HepG2 (cell line): ENCODE measurements around the gene IRGQ. TPM values are rescaled to one million over a fixed set of nuclear protein-coding genes. Genes with fewer than 3 reads are reported as not detected.

Source experiments
- ATAC-seq: fragments of 200-7000 bp; cut with Tn5 transposase; 3 replicates; pipeline ENCODE4 v1.9.1; 2020; ENCODE audit warnings: mild to moderate bottlenecking, moderate library complexity
- BruUV-seq: library from RNA; stranded (reverse); fragments of 400-500 nt; replicated peaks from 2 replicates; lab custom pipeline; 2021; lab: Mats Ljungman, UMichigan
- CTCF ChIA-PET: fragments of 300-600 bp; formaldehyde crosslinking; extraction: SDS; loops from one replicate; lab custom pipeline; 2021; ENCODE audit warnings: low total read pairs, inconsistent platforms, low intra/inter-chr PET ratio; lab: Yijun Ruan, JAX
- POLR2A ChIA-PET: fragments of 350-600 bp; sonication (Branson Sonifier 250); formaldehyde crosslinking; loops from one replicate; lab custom pipeline; 2020; ENCODE audit warnings: antibody characterized with exemption, inconsistent platforms; lab: Yijun Ruan, JAX
- DNase-seq: peaks from one replicate; pipeline ENCODE4 v3.0.0-alpha.2; 2015; ENCODE audit warnings: low spot score
- FAIRE-seq: peaks from 3 replicates; lab custom pipeline; 2011; peaks lifted over from hg19 to GRCh38; lab: Jason Lieb, UNC
- H2AFZ ChIP-seq: one replicate; pipeline ENCODE4 v1.6.1; 2011; ENCODE audit warnings: low read length, inconsistent platforms
- H3K27ac ChIP-seq: fragments of 300-600 bp; 3 replicates; pipeline ENCODE4 v1.8.0; 2011; ENCODE audit warnings: mixed run types, mild to moderate bottlenecking, mixed read lengths, low read length, inconsistent platforms; ENCODE audit not compliant: insufficient read depth; ENCODE audit errors: extremely low read length
- H3K27me3 ChIP-seq, 2 experiments: fragments of 200-600 bp in 1 of 2; 2 replicates in 1 of 2; 3 replicates in 1 of 2; pipeline versions ENCODE4 v1.6.0 to v1.8.0; 2011; ENCODE audit warnings: low read length in 2 of 2, mild to moderate bottlenecking in 2 of 2, moderate library complexity in 2 of 2, inconsistent platforms in 1 of 2; ENCODE audit not compliant: insufficient read depth in 2 of 2, control insufficient read depth in 1 of 2
- H3K36me3 ChIP-seq, 2 experiments: fragments of 200-600 bp in 1 of 2; replicated peaks in 1 of 2; 2 replicates in 1 of 2; 3 replicates in 1 of 2; pipeline versions ENCODE4 v1.5.1 to v1.8.0; 2011; ENCODE audit warnings: low read length in 2 of 2, inconsistent platforms in 1 of 2; ENCODE audit not compliant: insufficient read depth in 2 of 2, control insufficient read depth in 1 of 2
- H3K4me1 ChIP-seq: 2 replicates; pipeline ENCODE4 v1.5.1; 2012; ENCODE audit warnings: low read length, inconsistent platforms; ENCODE audit not compliant: insufficient read depth
- H3K4me2 ChIP-seq: 2 replicates; pipeline ENCODE4 v1.6.0; 2011; ENCODE audit warnings: low read depth, low read length, inconsistent platforms
- H3K4me3 ChIP-seq, 3 experiments: fragments of 200-600 bp in 1 of 3; sonication (generic), shearing (Covaris generic) in 1 of 3; replicated peaks in 1 of 3; 2 replicates each; pipeline ENCODE4 v1.5.1; 2011 to 2016; ENCODE audit warnings: low read length in 3 of 3, inconsistent platforms in 2 of 3, low read depth in 2 of 3, mild to moderate bottlenecking in 2 of 3, control low read depth in 1 of 3, mixed read lengths in 1 of 3; ENCODE audit not compliant: insufficient read depth in 1 of 3
- H3K79me2 ChIP-seq: one replicate; pipeline ENCODE4 v1.6.1; 2011; ENCODE audit warnings: low read length, inconsistent platforms; ENCODE audit not compliant: insufficient read depth
- H3K9ac ChIP-seq: 2 replicates; pipeline ENCODE4 v1.6.0; 2011; ENCODE audit warnings: mild to moderate bottlenecking, low read depth, low read length, inconsistent platforms; ENCODE audit not compliant: insufficient read depth
- H3K9me3 ChIP-seq: 2 replicates; pipeline ENCODE4 v1.5.1; 2012; ENCODE audit warnings: mild to moderate bottlenecking, low read length
- H4K20me1 ChIP-seq: 2 replicates; pipeline ENCODE4 v1.6.0; 2011; ENCODE audit warnings: inconsistent platforms, mild to moderate bottlenecking, low read length, moderate library complexity; ENCODE audit not compliant: insufficient read depth
- E2F2 ChIP-seq: sonication (generic); formaldehyde crosslinking; IDR thresholded peaks from 2 replicates; pipeline ENCODE4 v1.4.0; 2020; ENCODE audit warnings: missing genetic modification reagents, borderline replicate concordance
- ERF ChIP-seq: IDR thresholded peaks from 2 replicates; pipeline ENCODE4 v1.6.1; 2018; ENCODE audit warnings: missing biosample characterization, missing genetic modification reagents
- GMEB2 ChIP-seq: IDR thresholded peaks from 2 replicates; pipeline ENCODE4 v1.6.1; 2016; ENCODE audit warnings: missing biosample characterization, missing genetic modification reagents, low read depth
- HNRNPH1 ChIP-seq: fragments of 200-400 bp; formaldehyde crosslinking; optimal IDR thresholded peaks from 2 replicates; pipeline ENCODE3; 2017; ENCODE audit warnings: mild to moderate bottlenecking, low read depth, low read length
- MATR3 ChIP-seq: sonication (generic); formaldehyde crosslinking; IDR thresholded peaks from 2 replicates; pipeline ENCODE4 v1.4.0; 2020; ENCODE audit warnings: missing genetic modification reagents
- NR1H2 ChIP-seq: sonication (generic); formaldehyde crosslinking; IDR thresholded peaks from 2 replicates; pipeline ENCODE4 v1.8.1; 2022; ENCODE audit warnings: low read depth, missing genetic modification reagents, borderline replicate concordance
- PHF21A ChIP-seq: sonication (generic); formaldehyde crosslinking; IDR thresholded peaks from 2 replicates; pipeline ENCODE4 v1.5.0; 2020; ENCODE audit warnings: mild to moderate bottlenecking, missing genetic modification reagents
- REPIN1 ChIP-seq: sonication (generic); formaldehyde crosslinking; IDR thresholded peaks from 2 replicates; pipeline ENCODE4 v1.8.0; 2022; ENCODE audit warnings: missing genetic modification reagents, low read depth, mild to moderate bottlenecking, borderline replicate concordance
- SAP130 ChIP-seq: IDR thresholded peaks from 2 replicates; pipeline ENCODE4 v1.6.1; 2016; ENCODE audit warnings: low read depth
- SCMH1 ChIP-seq: sonication (generic); formaldehyde crosslinking; IDR thresholded peaks from 2 replicates; pipeline ENCODE4 v1.9.0; 2021; ENCODE audit warnings: missing genetic modification reagents, mild to moderate bottlenecking, borderline replicate concordance
- ZMYM3 ChIP-seq: sonication (generic); formaldehyde crosslinking; IDR thresholded peaks from 2 replicates; pipeline ENCODE4 v1.5.1; 2020; ENCODE audit warnings: mild to moderate bottlenecking, missing genetic modification reagents
- ZNF224 ChIP-seq: sonication (generic); formaldehyde crosslinking; IDR thresholded peaks from 2 replicates; pipeline ENCODE4 v1.5.0; 2020; ENCODE audit warnings: mild to moderate bottlenecking, missing genetic modification reagents
- ZNF503 ChIP-seq: sonication (generic); formaldehyde crosslinking; IDR thresholded peaks from 2 replicates; pipeline ENCODE4 v1.4.0; 2020; ENCODE audit warnings: missing genetic modification reagents
- ZNF510 ChIP-seq: sonication (generic); formaldehyde crosslinking; IDR thresholded peaks from 2 replicates; pipeline ENCODE4 v1.4.0; 2020; ENCODE audit warnings: low read depth, mild to moderate bottlenecking, missing genetic modification reagents
- ZNF605 ChIP-seq: sonication (generic); formaldehyde crosslinking; IDR thresholded peaks from 2 replicates; pipeline ENCODE4 v1.8.0; 2022; ENCODE audit warnings: mild to moderate bottlenecking, missing genetic modification reagents
- ZNF770 ChIP-seq: sonication (generic); formaldehyde crosslinking; IDR thresholded peaks from 2 replicates; pipeline ENCODE4 v1.5.0; 2020; ENCODE audit warnings: mild to moderate bottlenecking, missing genetic modification reagents
- WGBS: methylation state at CpG from one replicate; pipeline ENCODE4 v1.1.6; 2017; ENCODE audit warnings: low lambda C conversion rate; 5-methylcytosine and 5-hydroxymethylcytosine counted together
- in situ Hi-C: cut with HindIII; loops from 2 replicates; pipeline ENCODE4 v1.10.0; 2017; ENCODE audit warnings: low pct_unique_long_range_greater_than_20kb; ENCODE audit not compliant: extremely low pct_ligation_motif_present
- intact Hi-C: fragments of 100-400 bp; cut with micrococcal nuclease; formaldehyde crosslinking; loops from one replicate; pipeline ENCODE4 v1.10.0; 2022; ENCODE audit not compliant: unreplicated experiment
- polyA plus RNA-seq, 8 experiments: library from polyadenylated mRNA; depleted of rRNA in 3 of 8; stranded (reverse) in 7 of 8; unstranded in 1 of 8; fragments of >200 nt; fragmentation: Illumina TruSeq in 4 of 8; extraction: Trizol in 4 of 8; gene quantifications; 2 replicates each; pipeline versions ENCODE4 v1.2.1 to v1.2.3, GENCODE V29; 2011 to 2016; ENCODE audit warnings: low read depth in 4 of 8, missing spikeins in 1 of 8, mixed read lengths in 1 of 8; ENCODE audit not compliant: insufficient read depth in 1 of 8
- total RNA-seq, 5 experiments: library from RNA; depleted of rRNA; stranded (reverse); fragments of >200 nt; fragmentation: Illumina TruSeq; extraction: Trizol; gene quantifications; 2 replicates each; pipeline ENCODE4 v1.2.3, GENCODE V29; 2016; ENCODE audit warnings: low read depth in 1 of 5

Gene IRGQ
- total and polyA plus RNA-seq, 2 of the 13 experiments (the other 11 are each of a cell fraction or from before 2014, with no cell fraction given): 11.6 to 12.4 TPM

GRCh38 chr19:43594081-43594697 is 1.7 kb downstream of the IRGQ start:
- DNase-seq: no peak
- H3K4me1 ChIP-seq: peaks cover 30% of the 10 kb centered on the region
- ATAC-seq: no peak
- no peaks in the 10 kb centered on the region; a peak in 1 of 5 replicates for H3K27me3 ChIP-seq
- CTCF ChIA-PET: interaction anchor here (1.6 to 2.4 kb wide), 2 partner anchors 39 to 58 kb away, joined by 12 to 13 read pairs; no protein-coding TSS in a partner anchor
- H3K4me3 ChIP-seq: peak overlapping the region in 2 of 3 experiments; percentile 74 to 90; a peak in 3 of 6 replicates
- H3K9ac ChIP-seq: peak overlapping the region; percentile 91
- POLR2A ChIA-PET: interaction anchor here (0.8 to 2.4 kb wide), 5 partner anchors 10 to 74 kb away, joined by 3 to 20 read pairs (median 3); no protein-coding TSS in a partner anchor
- peaks cover 2% of the 10 kb centered on the region; the same call in 1 of the 2 replicates for H4K20me1 ChIP-seq
- WGBS: 96% methylated on average over 10 of the region's 10 CpGs
- H3K9me3 ChIP-seq: no peaks in the 10 kb centered on the region
- H3K27ac ChIP-seq: no peak overlapping the region
- H3K36me3 ChIP-seq: peaks cover 5 to 12% of the 10 kb centered on the region in 2 experiments; a peak in 4 of 5 replicates
- in situ Hi-C loops: no loop called here
- H2AFZ ChIP-seq: no peak overlapping the region
- H3K4me2 ChIP-seq: peak overlapping the region; percentile 88; the same call in 1 of the 2 replicates
- intact Hi-C loops: loop anchor here (10.0 kb wide), 1 partner anchor 69 kb away; the partner anchor contains the start of gene ETHE1
- no peak for FAIRE-seq
- H3K79me2 ChIP-seq: peaks cover 27% of the 10 kb centered on the region
- BruUV-seq: no TSS peak
- TF ChIP-seq REPIN1 (CRISPR knock-in tag): no peak
- no peak for TF ChIP-seq SCMH1 (CRISPR knock-in tag)
- TF ChIP-seq ZNF605 (CRISPR knock-in tag): no peak
- no peak for TF ChIP-seq GMEB2
- TF ChIP-seq MATR3 (CRISPR knock-in tag): no peak
- 0 out of 2 replicates have a peak, but pooled peaks have one; percentile 4 for TF ChIP-seq ZMYM3
- TF ChIP-seq ERF: no peak
- no peak for TF ChIP-seq PHF21A
- no peak for TF ChIP-seq HNRNPH1
- peak; percentile 87 for TF ChIP-seq ZNF770 (CRISPR knock-in tag)
- TF ChIP-seq SAP130 (CRISPR knock-in tag): no peak
- TF ChIP-seq ZNF503 (CRISPR knock-in tag): no peak
- TF ChIP-seq NR1H2 (CRISPR knock-in tag): no peak
- TF ChIP-seq ZNF510 (CRISPR knock-in tag): no peak
- no peak for TF ChIP-seq ZNF224 (CRISPR knock-in tag)
- no peak for TF ChIP-seq E2F2 (CRISPR knock-in tag)
